NCI-H1436 (cell line): ENCODE results near the gene OR2F2.
A peak's percentile ranks its signal among the peaks of the same experiment; 100 is the strongest.

Experiments
- DNase-seq: peaks from one replicate; lab custom pipeline; 2025; lab: John Stamatoyannopoulos, UW

Gene OR2F2, protein sequence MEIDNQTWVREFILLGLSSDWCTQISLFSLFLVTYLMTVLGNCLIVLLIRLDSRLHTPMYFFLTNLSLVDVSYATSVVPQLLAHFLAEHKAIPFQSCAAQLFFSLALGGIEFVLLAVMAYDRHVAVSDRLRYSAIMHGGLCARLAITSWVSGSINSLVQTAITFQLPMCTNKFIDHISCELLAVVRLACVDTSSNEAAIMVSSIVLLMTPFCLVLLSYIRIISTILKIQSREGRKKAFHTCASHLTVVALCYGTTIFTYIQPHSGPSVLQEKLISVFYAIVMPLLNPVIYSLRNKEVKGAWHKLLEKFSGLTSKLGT

DNA sequence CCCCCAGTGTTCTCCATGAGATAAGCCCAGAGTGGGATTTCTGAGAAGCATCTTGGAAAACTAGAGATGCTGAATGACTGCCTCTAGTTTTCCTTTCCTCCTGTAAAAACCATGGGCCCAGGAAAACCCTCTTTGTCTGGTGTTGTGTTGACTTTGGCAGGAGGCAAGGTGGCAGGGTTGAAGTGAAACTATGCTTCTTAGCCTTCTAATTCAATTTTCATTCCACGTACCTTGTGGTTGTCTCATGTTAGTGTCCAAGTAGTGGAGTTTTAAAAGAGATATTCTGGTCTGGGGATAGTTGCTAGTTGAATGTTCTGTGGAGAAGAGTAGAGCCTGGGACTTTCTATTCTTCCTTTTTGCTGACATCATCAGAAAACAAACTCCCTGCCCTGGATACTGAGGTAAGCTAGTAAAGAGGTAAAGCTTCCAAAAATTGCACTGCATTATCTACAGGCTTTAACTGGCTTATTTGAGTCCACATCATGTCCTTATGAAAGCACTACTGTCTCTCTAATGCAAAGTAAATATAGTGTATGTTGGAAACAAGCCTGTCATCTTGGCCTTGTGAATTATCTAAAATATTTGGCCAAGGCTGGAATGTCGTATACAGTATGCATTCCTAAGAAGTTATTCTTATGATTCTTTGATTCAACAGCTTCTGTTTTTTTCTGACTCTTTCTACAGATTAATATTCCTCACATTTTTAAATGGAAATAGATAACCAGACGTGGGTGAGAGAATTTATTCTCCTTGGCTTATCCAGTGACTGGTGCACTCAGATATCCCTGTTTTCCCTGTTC lies at the start of gene OR2F2:
OR2F2 (plus strand) TSS at position 708 of the 800 bp plus-strand sequence; CDS start at position 708, 0 bp downstream.
- no peak for DNase-seq

DNA sequence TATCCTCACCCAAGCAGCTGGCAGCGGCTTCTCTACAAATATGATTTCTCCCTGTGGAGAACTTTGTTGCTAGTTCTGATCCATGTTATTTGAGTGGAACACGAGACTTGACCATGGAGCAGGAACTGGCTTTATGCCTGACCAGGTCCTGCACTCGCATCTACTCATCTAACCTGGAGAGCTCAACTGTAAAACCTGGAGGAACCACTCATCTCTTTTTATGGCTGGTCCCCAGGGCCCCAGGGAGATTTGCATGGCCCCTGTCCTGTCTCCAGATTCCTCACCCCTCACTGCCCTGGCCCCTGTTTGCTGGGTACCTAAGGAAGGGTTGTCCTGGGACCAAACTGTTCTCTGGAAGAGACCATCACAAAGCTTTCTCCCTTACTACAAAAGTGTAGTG lies 49.1 kb upstream of the OR2F2 start:
- DNase-seq, result no peak

DNA sequence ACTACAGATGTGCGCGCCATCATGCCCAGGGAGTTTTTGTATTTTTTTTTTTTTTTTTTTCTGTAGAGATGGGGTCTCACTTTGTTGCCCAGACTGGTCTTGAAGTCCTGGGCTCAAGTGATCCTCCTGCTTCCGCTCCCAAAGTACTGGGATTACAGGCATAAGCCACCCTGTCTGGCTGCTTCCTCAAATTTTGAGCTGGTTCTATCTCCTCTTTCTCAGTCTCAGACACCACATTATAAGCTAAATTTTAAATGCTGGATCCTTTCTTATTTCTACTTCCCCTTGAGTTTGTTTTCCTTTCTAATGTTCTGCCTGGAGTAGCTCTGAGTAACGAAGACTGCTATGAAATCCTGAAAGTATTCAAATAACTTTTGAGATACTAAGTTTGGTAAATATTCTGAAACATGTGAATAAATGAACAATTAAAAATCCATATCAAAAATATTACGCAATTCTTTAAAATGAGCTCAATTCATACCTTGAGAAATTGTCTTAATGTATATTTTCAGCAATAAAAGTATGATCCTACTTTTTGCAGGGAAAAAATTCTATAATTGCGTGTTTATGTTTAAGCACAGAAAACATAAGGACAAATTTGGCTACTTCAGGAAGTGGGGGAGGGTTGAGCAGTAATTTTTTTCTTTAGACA lies 48.1 kb upstream of the OR2F2 start:
- no peak for DNase-seq

DNA sequence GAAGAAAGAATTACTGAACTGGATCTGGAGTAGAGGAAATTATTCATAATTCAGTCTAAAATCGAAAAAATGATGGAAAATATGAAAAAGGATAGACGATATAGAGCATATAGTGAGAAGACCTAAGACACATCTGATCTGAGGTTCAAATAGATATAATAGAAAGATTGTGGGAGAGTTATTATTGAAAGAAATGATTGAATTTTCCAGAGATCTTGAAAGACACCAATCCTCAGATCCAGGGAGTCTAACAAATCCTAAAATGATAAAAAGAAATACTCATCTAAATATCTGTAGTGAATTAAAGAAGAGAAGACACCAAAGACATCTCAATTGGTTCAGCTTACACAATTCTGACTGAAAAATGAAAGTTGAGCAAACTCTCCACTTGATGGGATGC lies 46.0 kb upstream of the OR2F2 start:
- no peak for DNase-seq

DNA sequence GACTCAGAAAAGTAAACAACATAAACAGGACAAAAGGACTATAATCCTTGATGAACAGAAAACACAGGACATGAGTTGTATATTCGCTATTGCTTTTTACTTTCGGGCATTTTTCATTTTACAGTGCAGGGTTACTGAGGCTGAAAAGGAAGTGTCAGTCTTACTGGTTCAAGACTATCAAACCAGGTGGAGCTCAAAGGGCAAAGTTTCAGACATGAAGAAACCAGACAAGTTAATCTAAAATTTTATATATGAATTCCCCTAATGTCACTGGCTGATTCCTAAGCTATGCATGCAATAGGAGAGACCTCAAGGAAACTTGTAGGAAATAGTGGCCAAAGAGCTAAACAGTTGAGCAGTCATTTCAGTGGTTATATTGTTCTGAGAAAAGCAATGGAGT lies 44.5 kb upstream of the OR2F2 start:
- no peak for DNase-seq

DNA sequence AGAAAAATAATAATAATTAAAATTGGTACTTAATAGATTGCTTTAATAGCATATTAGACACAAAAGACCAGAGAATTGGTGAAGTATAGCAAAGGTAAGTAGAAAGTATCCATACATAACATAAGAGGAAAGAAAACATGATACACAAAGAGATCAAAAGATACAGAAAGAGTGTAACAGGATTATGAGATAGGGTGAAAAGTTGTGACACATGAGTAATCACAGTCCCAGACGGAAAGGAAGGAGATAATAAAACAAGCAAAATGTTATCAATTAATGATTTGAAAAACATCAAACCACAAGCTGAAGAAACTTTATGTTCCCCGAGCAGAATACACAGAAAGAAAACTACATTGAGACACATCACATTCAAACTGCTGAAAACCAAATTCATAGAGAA lies 43.6 kb upstream of the OR2F2 start:
- no peak for DNase-seq

DNA sequence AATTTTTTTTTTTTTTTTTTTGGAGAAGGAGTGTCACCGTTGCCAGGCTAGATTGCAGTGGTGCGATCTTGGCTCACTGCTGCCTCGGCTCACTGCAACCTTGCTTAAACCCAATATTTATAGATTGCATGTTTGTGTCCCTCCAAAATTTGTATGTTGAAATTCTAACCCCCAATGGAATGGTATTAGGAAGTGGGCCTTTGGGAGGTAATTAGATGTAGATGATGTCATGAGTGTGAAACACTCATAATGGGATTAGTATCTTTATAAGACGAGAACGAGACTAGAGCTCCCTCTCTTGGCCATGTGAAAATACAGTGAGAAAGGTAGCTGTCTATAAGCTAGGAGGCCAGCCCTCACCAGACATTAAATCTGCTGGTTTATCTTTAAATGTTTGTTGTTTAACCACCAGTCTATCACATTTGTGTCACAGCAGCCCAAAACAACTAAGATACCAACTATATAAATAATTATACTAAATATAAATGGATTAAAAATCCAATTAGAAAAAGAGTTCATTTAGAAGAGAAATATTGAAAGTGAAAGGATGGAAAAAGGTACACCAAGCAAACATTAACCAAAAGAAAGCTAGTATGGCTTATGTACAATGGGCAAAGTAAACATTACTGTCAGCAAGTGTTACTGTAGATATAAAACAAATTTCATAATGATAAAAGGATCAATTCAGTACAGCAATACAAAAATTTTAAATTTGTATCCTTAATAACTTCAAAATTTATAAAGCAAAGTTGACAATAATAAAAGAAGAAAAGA lies 42.3 kb upstream of the OR2F2 start:
- DNase-seq, result peak; percentile 19

DNA sequence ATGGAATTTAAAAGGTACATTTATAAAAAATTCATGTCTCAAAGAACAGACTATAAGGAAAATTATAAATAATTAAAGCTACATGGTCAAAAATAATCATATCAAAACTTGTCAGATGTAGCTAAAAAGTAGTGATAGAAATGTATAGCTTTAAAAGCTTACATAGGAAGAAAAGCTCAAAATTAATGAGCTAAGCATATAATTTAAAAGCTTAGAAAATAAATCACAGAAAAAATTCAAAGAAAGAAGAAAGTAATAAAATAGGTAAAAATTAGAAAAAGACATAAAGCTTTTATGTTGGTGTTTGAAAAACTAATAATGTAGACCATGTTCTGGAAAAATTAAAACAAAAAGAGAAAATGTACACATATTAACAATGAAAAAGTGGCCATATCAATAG lies 38.4 kb upstream of the OR2F2 start:
- no peak for DNase-seq

DNA sequence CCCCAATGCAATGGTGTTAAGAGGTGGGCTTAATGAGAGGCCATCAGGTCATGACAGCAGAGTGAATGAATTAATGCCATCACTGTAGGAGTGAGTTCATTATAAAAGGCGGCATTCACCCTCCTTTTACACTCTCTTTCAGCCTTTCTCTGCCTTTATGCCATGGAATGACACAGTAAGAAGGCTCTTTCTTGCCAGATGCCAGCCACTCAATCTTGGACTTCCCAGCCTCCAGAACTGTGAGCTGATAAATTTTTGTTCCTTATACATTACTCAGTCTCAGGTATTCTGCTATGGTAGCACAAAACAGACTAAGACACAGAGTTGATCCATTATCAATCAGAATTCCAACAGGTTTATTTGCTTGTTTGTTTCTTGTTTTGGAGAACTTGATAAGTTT lies 36.2 kb upstream of the OR2F2 start:
- DNase-seq, result no peak

DNA sequence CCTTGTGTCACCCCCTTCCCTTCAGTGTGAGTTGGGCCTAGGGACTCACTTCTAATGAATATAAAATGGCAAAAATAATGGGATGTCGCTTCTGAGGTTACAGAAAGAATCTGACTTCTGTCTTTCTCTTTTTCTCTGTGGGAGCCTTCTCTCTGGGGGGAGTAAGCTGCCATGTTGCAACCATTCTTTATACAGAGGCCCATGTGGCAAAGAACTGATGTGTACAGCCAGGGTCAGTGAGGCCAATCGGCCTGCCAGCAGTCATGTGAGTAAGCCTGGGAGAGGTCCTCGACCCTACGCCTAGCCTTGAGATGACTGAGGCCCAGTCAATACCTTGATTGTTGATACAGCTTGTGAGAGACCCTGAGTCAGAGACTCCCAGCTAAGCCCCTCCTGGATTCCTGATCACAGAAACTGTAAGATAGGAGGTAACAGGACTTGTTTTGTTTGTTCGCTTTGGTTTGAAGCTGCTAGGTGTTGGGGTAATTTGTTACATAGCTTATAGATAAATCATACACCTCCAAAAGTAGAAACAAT lies 34.7 kb upstream of the OR2F2 start:
- no peak for DNase-seq

DNA sequence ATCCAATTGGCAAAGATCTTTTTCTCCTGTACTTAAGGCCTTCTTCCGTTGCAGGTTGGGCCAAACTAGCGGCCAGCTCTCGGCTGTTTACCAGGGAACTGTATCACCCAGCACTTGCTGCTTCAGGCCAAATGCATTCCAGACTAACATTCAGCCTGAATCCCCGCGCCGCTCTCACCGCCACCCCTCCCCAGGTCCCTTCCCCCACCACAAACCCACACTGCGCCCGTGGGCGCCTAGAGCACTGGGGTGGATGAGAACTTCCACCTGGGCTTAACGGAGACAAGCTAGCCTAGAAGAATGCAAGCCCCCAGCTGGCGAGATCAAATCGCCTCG lies 33.7 kb upstream of the OR2F2 start:
- no peak for DNase-seq

DNA sequence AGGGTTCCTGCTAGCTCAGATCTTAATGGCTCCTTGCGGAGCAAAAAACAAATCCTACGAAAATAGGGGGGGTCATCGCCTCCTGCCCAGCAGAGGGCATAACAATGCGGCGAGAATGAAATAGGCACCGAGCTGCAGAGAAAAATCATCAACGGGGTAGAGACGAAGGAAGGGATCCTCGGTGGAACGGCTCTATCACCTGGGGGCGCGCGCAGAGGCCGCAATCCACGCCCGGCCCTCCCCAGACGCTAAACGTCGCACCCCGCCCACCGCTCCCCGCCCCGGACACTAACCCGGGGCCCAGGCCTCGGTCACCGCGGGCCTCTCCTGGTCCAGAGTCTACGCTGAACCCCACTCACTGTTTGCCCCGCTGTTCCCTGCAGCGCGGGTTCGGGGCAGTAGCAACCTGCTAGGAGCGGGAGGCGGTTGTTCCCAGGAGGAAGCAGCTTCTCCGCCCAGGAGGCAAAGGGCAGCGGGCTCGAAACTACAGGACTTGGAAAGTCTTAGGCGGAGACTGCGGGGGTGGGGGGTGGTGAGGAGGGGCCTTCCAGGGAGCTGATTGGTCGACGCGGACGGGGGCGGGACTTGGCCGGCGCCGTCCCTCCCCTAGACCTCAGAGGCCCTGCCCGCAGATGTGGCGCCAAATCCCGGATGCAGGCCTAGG lies 33.2 kb upstream of the OR2F2 start, which contains the start of gene TCAF1:
TCAF1 (minus strand) TSS at position 509 of the 664 bp plus-strand sequence. CDS start 25,568 bp downstream, outside the sequence.
- peak; percentile 91 for DNase-seq

DNA sequence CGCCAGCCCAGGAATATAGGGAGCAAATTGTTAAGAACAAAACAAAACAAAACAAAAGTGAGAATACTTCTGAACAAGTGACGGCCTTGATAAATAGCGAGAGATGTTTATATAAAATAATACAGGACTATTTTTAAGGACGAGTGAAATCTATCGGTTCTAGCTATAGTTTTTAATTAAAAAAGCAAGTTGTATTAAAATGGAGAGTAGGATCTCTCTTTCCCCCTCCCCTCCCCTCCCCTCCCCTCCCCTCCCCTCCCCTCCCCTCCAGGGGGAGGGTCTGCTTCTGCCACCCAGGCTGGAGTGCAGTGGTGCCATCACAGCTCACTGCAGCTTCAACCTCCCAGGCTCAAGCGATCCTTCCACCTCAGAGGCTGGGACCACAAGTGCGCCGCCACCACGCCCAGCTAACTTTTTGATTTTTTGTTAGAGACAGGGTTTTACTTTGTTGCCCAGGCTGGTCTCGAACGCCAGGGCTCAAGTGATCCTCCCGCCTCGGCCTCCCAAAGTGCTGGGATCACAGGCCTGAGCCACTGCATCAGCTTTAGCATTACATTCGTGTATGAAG lies 32.6 kb upstream of the OR2F2 start:
- DNase-seq, result no peak

DNA sequence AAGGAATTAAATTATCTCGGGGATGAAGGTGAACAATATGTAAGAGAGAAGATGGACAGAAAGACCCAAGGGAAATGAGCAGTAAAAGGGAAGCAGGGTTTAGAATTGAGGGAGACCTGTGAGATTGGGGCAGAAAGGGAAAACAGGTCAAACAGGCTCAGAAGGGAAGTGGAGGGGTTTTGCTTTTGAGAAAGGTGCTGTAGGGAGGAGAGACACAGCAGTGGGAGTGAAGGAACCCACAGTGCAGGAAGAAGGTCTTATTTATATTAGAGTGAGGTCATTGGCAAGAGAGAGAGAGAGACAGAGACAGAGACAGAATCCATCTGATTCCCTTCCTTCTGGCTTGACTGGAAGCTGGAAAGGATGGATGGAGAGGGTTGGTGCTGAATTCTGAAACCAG lies 29.5 kb upstream of the OR2F2 start:
- no peak for DNase-seq

DNA sequence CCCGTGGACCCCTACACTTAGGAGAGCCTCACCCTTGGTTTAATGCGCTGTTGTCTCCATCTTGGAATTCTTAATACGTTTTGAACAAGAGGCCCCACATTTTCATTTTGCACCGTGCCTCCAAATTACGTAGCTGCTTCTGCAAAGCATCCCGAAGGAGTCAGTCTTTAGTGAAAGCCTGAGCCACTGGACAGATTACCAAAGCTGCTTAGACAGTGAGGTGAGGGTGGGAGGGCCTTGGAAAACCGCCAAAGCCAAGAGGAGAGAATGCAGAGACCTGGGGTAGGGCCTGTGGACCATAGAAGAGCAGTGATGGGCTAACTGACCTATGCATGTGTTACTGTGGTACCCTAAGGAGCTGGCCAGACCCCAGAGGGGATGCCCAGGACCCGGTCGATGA lies 28.9 kb upstream of the OR2F2 start:
- DNase-seq, result no peak

DNA sequence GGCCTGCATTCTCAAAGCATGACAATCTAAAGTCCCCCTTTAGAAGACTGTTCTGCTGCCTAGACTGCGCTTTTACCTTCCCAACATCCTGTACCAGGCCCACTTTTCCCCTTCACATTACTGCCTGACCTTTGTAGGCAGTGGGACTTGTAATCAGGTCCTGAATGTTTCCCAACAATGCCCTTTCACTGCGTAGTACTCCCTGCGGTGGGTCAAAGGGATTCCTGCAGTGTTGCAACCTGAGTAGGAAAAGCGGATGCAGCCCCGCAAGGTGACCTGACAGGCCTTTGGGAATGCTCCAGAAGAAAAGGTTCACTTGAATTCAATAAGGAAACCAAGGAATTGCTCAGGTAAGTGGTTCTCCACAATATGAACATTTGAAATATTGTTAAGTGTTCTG lies 28.1 kb upstream of the OR2F2 start:
- DNase-seq, result no peak

DNA sequence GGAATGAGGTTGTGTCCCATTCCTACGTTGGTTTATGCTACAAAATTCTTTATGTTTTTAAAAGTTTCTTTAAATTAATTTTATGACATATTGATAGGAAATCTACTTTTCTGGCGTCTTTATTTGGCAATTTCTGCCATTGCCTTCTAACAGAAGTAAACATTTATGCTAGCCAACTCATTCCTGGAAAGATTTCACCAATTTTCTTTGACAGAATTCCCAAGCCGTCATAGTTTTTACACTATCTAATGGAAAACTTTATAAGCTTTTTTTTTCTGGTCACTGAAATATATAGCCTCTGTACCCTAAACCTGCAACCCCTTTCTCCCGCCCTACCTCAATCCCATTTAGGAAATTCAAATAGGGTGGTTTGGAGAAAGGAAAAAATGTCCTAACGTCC lies 26.9 kb upstream of the OR2F2 start:
- DNase-seq, result no peak

DNA sequence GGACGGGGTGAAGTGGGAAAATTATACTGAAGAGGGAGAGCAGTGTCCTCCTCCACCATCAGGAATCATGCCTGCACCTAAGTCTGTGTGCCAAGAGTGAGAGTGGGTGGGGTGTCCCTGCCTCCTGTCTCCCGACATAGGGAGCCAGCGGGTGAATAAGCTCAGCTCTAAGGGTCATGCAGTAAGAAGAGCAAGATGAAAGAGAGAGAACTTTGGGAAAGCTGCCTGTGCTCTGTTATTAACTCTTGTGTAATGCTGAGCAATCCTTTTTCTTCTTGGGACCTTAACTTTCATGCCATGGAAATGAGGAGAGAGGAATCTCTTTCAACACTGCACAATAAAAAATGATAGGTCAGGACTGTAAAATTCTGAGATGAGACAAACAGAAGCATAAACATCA lies 25.2 kb upstream of the OR2F2 start:
- no peak for DNase-seq

DNA sequence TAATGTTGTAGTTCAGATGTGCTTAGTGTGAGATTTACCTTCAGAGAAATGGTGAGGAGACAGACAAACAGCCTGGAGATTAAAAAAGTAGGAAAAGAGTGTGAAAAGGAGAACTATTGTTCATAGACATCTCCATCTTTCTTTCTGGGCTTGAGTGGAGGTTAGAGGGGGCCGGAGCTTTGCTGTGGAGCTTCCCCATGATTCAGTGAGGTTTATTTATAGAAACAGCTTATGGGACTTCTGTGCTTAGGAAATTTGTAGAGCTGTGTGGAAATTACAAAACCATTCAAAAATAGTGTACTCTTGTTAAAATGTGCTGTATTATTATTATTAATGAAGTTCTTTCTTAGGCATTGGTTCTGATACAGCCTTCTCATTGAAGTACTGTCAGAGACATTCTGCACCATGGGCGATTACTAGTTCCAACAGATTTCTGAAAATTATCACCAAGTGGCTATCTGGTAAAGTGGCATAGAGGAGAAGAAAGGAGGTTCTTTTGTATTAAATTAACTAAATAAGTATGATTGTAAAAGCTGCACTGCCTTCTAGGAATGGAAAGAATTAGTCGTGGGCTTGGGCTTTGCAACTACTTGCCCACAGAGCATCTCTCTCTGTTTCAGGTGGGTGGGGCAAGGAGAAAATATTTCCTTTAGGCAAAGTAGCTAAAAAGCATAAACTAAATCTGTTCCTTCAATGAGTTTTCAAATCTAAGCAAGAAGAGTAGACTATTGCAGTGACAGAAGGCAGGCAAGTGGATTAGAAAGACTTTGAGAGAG lies 24.4 kb upstream of the OR2F2 start:
- no peak for DNase-seq

DNA sequence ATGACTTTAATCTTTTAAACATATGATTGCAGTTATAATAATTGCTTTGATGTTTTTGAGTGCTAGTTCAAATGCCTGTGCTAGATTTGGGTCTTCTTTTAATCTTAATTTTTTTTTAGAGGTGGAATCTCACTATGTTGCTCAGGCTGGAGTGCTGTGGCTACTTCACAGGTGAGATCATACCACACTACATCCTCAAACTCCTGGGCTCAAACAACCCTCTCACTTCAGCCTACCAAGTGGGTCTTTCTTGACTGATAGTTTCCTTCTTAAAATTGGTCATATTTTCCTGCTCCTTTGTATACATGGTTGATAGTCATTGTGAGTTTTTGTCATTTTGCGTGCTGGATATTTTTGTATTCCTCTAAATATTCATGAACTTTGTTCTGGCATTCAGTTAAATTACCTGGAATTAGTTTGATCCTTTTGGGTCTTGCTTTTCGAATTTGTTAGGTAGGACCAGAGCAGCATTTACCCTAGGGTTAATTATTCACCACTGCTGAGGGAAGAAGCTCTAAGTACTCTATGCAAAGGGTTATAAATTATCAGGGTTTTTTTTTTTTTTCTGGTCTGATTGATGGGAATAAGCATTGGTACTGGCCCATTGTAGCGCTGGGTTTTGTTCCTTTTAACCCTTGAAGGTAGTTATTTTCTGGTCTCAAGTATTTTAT lies 21.0 kb upstream of the OR2F2 start:
- DNase-seq, result no peak
